Nucleus accumbens (tissue), 56 donors: Measurements from ENCODE around the gene MTOR.
"Not testable (repeated sequence)": the region's sequence is repeated elsewhere in the genome, so short reads cannot be mapped to it uniquely, and the experiment has no call there.

Source experiments
- DNase-seq, 56 donors: peaks; one replicate each; lab custom pipeline; 2025; lab: John Stamatoyannopoulos, UW

MTOR gene

GRCh38 chr1:11281518-11282331 lies 19.4 kb upstream of the MTOR start:
- DNase-seq: peak in 10 of 56 donors; percentile 3 to 30 (median 18)

DNA sequence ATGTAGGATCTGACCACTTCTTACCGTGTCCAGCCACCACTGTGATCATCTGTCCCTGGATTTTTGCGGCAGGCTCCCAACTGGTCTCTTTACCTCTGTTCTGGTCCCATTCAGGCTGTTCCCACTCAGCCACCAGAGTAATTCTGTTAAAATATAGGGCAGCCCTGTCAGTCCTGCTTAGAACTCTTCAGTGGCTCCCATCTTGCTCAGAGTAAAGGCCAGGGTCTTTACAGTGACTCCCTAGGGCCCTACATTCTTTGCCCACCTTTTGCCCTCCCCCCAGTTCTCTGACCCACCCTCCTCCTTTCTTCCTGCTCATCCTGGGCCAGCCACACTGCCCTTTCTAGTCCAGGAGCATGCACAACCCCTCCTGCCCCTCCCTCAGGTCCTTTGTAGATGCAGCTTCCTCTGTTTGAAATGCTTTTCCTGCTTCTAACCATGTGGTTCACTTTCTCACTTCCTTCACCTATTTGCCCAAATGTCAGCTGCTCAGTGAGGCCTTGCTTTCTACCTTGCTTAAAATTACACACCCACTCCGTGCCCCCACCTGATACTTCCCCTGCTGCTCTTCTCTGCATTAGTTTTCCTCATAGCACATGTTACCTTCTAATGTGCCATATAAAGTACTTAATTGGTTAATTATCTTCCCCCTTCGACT lies 18.5 kb upstream of the MTOR start:
- DNase-seq: peak in 9 of 56 donors; percentile 0 to 31 (median 6)

DNA sequence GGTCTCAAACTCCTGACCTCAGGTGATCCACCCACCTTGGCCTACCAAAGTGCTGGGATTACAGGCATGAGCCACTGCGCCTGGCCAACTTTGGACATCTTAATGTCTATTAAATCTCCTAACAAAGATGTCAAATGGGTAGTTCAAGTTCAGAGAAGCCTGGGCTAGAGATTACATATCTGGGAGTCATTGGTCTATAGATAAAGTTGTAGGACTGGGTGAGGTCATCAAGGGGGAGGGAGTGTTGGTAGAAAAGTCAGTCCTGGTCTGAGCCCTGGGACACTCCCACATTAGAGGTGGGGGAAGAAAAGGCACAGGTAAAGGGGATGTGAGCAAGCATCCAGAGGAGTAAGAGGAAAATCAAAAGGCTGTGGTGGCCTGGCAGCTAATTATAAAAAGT lies 17.3 kb upstream of the MTOR start:
- no peak for DNase-seq

DNA sequence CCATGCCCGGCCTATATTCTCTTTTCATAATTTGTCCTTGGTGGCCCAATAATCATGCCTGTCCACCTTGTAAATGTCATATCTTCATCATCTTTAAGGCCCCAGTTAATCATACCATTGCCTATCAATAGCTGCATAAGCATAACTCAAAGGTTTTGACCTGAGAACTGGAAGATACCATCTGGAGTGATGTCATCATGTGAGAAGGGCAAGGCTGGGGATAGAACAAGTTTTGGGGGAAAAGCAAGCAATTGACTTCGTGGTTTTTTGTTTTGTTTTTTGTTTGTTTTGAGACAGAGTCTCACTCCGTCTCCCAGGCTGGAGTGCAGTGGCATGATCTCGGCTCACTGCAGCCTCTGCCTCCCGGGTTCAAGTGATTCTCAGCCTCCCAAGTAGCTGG lies 16.8 kb upstream of the MTOR start:
- DNase-seq: no peak

DNA sequence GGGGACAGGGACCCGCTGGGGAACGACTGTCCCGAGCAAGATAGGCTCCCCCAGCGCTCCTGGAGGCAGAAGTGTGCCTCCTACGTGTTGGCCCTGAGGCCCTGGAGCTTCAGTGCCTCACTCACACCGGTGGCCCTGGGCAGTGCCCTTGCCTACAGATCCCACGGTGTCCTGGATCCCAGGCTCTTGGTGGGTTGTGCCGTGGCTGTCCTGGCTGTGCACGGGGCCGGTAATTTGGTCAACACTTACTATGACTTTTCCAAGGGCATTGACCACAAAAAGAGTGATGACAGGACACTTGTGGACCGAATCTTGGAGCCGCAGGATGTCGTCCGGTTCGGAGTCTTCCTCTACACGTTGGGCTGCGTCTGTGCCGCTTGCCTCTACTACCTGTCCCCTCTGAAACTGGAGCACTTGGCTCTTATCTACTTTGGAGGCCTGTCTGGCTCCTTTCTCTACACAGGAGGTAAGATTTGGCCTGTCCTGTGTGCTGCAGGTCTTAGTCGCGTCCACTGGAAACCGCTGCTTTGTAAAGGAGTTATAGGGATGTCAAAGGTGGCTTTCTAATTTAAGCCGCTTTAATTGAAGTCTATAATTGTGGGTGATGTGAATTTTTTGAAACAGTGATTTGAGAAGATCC lies 11.4 kb upstream of the MTOR start:
- DNase-seq: peak in 3 of 56 donors; percentile 11 to 41 (median 36)

- peak in 55 of 56 donors; percentile 55 to 95 (median 85) for DNase-seq
Observed at GRCh38 chr1:11272832-11273594, 10.7 kb upstream of the MTOR start, which contains the start of gene UBIAD1. TSS of gene UBIAD1 (plus strand) at chr1:11273198. CDS start at chr1:11273532, 334 bp downstream.

DNA sequence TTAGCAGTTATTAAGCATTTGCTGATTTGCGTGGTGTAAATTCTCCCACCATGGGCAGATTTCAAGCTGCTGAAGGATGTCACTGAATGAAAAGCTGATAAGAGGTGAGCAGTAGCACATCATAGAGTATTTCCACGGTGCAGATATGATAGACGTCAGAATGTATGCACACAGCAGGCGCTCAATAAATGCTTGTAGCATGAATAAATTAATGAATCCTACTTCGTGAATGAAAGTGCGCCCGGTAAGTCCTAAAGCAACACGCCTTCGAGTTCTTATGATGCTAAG lies 10.1 kb upstream of the MTOR start:
- no peak for DNase-seq

- DNase-seq: not testable (repeated sequence)
Observed at GRCh38 chr1:11267350-11268337, 5.3 kb upstream of the MTOR start.

- no peak for DNase-seq
Observed at GRCh38 chr1:11266268-11267074, 4.1 kb upstream of the MTOR start.

- no peak for DNase-seq
Observed at GRCh38 chr1:11256299-11256698, 6.1 kb downstream of the MTOR start.

DNA sequence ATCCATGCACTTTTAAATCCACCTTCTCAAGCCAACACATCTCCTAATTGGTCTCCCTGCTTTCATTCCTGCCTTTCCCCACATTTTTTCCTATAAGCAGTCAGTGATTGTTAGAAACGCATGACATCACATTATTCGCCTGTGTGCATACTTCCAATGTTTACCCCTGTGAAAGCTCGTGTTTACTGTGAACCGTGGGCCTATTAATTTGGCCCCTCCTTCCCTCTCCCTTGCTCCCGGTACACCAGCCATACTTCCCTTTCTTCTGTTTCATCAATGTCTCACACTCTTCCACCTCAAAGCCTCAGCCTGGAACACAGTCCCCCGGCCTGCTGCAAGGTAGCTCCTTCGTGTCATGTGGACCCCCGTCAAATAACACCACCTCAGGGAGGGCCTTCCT lies 9.1 kb downstream of the MTOR start:
- DNase-seq: no peak

GRCh38 chr1:11252538-11252937 lies 9.8 kb downstream of the MTOR start:
- DNase-seq: no peak

GRCh38 chr1:11248169-11248568 lies 14.2 kb downstream of the MTOR start:
- no peak for DNase-seq

DNA sequence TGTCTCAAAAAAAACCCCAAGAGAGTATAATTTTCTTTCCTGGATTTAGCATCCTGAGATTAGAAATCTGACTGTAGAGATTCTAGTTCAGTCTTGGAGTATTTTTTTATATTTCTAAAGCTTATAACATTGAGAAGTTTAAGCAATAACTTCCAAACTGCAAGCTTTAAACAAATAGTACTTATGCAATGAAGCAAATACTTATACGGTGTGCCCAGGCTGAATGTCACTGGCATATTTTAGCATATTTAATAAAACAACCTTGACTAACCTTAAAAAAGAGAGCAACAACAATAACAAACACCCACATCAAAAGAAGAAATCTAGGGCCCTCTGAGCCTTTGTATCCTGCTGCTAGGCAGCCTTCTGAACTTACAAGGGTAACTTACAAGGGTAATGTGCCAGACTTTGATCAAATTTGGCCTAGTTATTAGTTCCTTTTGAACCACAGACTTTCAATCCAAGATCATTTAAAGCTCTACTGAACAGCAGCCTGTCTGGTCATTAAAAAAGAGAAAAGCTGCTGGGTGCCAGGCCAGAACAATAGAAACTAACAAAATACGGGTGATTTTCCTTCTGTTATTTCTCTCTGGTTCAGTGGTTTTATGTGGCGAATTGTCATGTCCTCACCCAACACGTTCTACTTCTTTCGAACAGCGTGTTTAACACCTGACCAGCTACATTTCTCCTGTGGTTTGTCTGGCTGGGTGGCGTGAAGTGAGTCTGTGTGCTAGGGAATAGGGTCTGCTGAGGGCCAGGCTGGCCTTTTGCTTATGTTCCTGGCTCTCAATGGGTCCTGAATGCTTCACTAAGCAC lies 16.2 kb downstream of the MTOR start:
- DNase-seq: peak in 1 of 56 donors; percentile 9

- no peak for DNase-seq
Observed at GRCh38 chr1:11245248-11245647, 17.1 kb downstream of the MTOR start.

- no peak for DNase-seq
Observed at GRCh38 chr1:11238311-11238710, 24.0 kb downstream of the MTOR start.

DNA sequence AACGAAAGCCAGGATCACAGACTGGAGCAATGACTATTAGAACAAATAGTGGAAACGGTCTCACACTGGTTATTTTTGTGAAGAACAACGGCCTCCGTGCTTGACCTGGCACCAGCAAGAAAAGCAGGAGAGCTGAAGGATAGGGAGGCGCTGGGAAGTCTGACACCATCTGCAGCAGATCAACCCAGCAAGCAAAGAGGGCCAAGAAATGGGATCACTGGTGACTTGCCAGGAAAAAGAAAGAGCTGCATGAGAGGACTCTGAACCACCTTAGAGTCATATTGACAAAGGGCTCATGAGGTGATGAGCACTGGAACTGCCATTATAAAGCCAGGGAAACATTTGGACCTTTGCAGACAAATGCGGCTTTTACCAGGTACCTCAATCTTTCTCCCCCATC lies 25.0 kb downstream of the MTOR start:
- no peak for DNase-seq

DNA sequence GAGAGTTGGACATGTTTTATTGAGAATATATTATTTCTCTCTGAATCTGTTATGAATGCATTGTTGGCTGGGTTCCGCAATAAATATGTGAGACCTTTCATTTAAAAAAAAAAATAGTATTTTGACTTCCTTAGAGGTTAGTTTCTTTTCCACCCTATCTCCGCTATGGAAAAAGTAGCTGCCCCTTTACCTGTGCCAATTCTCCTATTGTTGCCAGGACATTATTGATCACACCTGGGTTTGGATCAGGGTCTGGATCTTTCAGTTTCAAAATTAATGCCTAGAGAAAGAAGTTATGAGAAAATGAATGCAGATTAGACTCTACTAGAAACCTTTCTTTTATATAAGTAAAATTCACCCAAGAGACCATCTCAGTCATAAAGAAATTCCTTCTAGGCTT lies 29.1 kb downstream of the MTOR start:
- DNase-seq: no peak
